ENCODE measurements around the gene ESR2.
A peak's percentile ranks its signal among the peaks of the same experiment; 100 is the strongest.

Gene ESR2

DNA sequence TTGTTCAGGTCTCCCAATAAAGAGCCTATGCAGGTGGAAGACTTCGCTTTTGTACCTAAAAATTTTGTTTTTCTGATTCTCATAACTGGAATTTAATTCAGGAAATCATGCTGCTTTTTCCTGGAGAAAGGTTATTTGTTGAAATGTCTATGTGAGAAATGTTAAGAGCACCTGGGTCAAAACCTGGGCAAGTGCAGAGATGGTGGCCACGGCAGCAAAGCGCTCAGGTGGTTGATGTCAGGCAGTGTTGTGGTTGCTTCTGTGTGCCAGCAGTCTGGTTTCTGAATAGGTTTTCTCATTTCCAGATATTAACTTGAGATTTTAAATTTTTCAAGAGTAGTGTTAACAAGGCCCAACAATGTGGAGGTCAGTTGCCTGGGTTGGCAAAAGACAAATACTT, 96.2 kb downstream of the ESR2 start:
- Histone ChIP-seq H3K4me3 (ENCODE audit: insufficient read depth, low read length, poor library complexity, severe bottlenecking) (no peak overlapping the region), H3K27ac (ENCODE audit: low read depth, low read length) (no peak overlapping the region), H3K4me2 (ENCODE audit: low read depth, low read length, poor library complexity, severe bottlenecking) (no peak overlapping the region), H4K20me1 (ENCODE audit: low read depth, low read length) (no peaks in the 10 kb centered on the region), H3K9ac (ENCODE audit: low read length) (no peak overlapping the region), H3K27me3 (ENCODE audit: low read length) (no peaks in the 10 kb centered on the region), H3F3A (ENCODE audit: insufficient read depth) (no peaks in the 10 kb centered on the region), H3K9me3 (ENCODE audit: insufficient read depth, low read length) (no peaks in the 10 kb centered on the region), H3K79me2 (ENCODE audit: insufficient read depth, low read length) (peaks cover 17% of the 10 kb centered on the region; the same call in 1 of the 2 replicates), H3K9me2 (replicated peaks; ENCODE audit: insufficient read depth, low read length) (no peaks in the 10 kb centered on the region), H2AFZ (ENCODE audit: low read depth, low read length, severe bottlenecking) (no peak overlapping the region), H3K36me3 (ENCODE audit: low read length) (peaks cover 6% of the 10 kb centered on the region; the same call in 1 of the 2 replicates)
- TF ChIP-seq, protein P1, sequence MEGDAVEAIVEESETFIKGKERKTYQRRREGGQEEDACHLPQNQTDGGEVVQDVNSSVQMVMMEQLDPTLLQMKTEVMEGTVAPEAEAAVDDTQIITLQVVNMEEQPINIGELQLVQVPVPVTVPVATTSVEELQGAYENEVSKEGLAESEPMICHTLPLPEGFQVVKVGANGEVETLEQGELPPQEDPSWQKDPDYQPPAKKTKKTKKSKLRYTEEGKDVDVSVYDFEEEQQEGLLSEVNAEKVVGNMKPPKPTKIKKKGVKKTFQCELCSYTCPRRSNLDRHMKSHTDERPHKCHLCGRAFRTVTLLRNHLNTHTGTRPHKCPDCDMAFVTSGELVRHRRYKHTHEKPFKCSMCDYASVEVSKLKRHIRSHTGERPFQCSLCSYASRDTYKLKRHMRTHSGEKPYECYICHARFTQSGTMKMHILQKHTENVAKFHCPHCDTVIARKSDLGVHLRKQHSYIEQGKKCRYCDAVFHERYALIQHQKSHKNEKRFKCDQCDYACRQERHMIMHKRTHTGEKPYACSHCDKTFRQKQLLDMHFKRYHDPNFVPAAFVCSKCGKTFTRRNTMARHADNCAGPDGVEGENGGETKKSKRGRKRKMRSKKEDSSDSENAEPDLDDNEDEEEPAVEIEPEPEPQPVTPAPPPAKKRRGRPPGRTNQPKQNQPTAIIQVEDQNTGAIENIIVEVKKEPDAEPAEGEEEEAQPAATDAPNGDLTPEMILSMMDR (IDR thresholded peaks at IDR 0.05; ENCODE audit: insufficient read depth, low read length, poor library complexity, severe bottlenecking) = no peak
- no peak for TF ChIP-seq EZH2phosphoT487 (conservative IDR thresholded peaks at IDR 0.05; ENCODE audit: low read length)

DNA sequence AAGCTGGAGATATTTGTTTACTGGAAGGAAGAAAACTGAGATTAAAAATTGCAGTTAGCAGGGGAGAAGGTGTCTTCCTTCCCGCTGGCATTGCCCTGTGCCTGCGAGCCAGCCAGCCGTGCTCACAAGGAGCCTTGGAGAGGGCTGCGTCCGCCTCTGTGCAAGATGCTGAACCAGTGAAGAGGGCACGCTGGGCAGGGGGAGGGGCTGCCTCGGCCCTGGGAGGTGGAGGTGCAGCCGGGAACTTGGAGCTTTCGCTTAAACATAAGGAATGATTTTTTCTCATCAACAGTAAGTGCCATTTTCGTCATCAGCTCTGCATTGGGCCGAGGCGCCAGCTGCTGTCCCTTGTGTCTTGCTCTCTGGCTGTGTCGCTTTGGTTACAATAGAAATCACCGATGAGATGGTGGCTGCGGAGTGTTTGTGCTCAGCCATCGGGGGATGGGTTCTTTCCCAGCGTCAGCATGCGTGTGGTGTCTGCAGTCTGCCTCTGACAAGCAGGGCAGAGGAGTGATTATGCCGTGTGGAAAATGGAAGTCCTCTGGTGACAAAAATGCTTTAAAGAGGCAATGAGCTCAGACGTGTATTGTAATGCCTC, 97.3 kb downstream of the ESR2 start:
- no peaks in the 10 kb centered on the region for H3F3A ChIP-seq (ENCODE audit: insufficient read depth)
- peaks cover 17% of the 10 kb centered on the region; the same call in 1 of the 2 replicates for H3K79me2 ChIP-seq (ENCODE audit: insufficient read depth, low read length)
- H3K4me2 ChIP-seq (ENCODE audit: low read depth, low read length, poor library complexity, severe bottlenecking) = peak overlapping the region; percentile 48
- H2AFZ ChIP-seq (ENCODE audit: low read depth, low read length, severe bottlenecking) = no peak overlapping the region
- TF ChIP-seq EZH2phosphoT487 (conservative IDR thresholded peaks at IDR 0.05; ENCODE audit: low read length) = no peak
- TF ChIP-seq, protein P1 (IDR thresholded peaks at IDR 0.05; ENCODE audit: insufficient read depth, low read length, poor library complexity, severe bottlenecking) = no peak
- no peaks in the 10 kb centered on the region for H3K27me3 ChIP-seq (ENCODE audit: low read length)
- H3K9ac ChIP-seq (ENCODE audit: low read length) = peak overlapping the region; percentile 17
- H3K4me3 ChIP-seq (ENCODE audit: insufficient read depth, low read length, poor library complexity, severe bottlenecking) = no peak overlapping the region
- H3K9me3 ChIP-seq (ENCODE audit: insufficient read depth, low read length) = no peaks in the 10 kb centered on the region
- no peaks in the 10 kb centered on the region for H4K20me1 ChIP-seq (ENCODE audit: low read depth, low read length)
- peak overlapping the region; percentile 62 for H3K27ac ChIP-seq (ENCODE audit: low read depth, low read length)
- no peaks in the 10 kb centered on the region for H3K9me2 ChIP-seq (replicated peaks; ENCODE audit: insufficient read depth, low read length)
- H3K36me3 ChIP-seq (ENCODE audit: low read length) = peaks cover 4% of the 10 kb centered on the region; the same call in 1 of the 2 replicates

DNA sequence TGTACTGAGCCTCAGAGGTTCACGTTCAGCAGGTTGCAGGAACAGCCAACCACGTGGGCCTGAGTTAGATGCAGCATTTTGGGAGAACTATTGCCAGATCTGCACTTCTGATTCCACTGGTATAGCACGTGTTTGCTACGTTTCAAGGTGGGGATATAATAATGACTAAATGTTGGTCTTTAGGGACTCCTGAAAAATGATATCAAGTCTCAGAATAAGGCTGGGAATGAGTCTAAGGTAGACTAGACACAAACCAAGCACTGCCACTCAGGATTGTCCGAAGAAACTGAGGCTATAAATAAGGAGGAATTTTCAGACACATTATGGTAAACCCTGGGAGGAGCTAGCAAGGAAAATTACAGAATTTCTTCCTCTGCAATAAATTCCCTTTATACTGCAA, 98.1 kb downstream of the ESR2 start:
- Histone ChIP-seq H2AFZ (ENCODE audit: low read depth, low read length, severe bottlenecking) (no peak overlapping the region), H4K20me1 (ENCODE audit: low read depth, low read length) (no peaks in the 10 kb centered on the region), H3K36me3 (ENCODE audit: low read length) (peaks cover 7% of the 10 kb centered on the region; the same call in 1 of the 2 replicates), H3K9me2 (replicated peaks; ENCODE audit: insufficient read depth, low read length) (no peaks in the 10 kb centered on the region), H3K9ac (ENCODE audit: low read length) (peak overlapping the region; percentile 17), H3K27ac (ENCODE audit: low read depth, low read length) (peak overlapping the region; percentile 62), H3K79me2 (ENCODE audit: insufficient read depth, low read length) (peaks cover 17% of the 10 kb centered on the region; the same call in 1 of the 2 replicates), H3F3A (ENCODE audit: insufficient read depth) (no peaks in the 10 kb centered on the region), H3K4me2 (ENCODE audit: low read depth, low read length, poor library complexity, severe bottlenecking) (peak overlapping the region; percentile 48), H3K27me3 (ENCODE audit: low read length) (no peaks in the 10 kb centered on the region), H3K4me3 (ENCODE audit: insufficient read depth, low read length, poor library complexity, severe bottlenecking) (no peak overlapping the region), H3K9me3 (ENCODE audit: insufficient read depth, low read length) (no peaks in the 10 kb centered on the region)
- no peak for TF ChIP-seq EZH2phosphoT487 (conservative IDR thresholded peaks at IDR 0.05; ENCODE audit: low read length)
- TF ChIP-seq, protein P1 (IDR thresholded peaks at IDR 0.05; ENCODE audit: insufficient read depth, low read length, poor library complexity, severe bottlenecking) = no peak

Data from SU-DHL-6 (cell line).